B cell (primary cell): ENCODE results near the gene GAPT.

Experiments used
- EZH2 ChIP-seq: IDR thresholded peaks from 2 replicates; pipeline ENCODE4 v1.6.1; 2012; ENCODE audit warnings: borderline replicate concordance, low read depth, mild to moderate bottlenecking, moderate library complexity, low read length; ENCODE audit not compliant: insufficient read depth, poor library complexity, severe bottlenecking
- TF ChIP-seq, protein P1 (sequence below): fragments of 200-600 bp; IDR thresholded peaks from one replicate; pipeline ENCODE4 v1.8.0; 2022; ENCODE audit warnings: antibody characterized with exemption, mild to moderate bottlenecking

DNA sequence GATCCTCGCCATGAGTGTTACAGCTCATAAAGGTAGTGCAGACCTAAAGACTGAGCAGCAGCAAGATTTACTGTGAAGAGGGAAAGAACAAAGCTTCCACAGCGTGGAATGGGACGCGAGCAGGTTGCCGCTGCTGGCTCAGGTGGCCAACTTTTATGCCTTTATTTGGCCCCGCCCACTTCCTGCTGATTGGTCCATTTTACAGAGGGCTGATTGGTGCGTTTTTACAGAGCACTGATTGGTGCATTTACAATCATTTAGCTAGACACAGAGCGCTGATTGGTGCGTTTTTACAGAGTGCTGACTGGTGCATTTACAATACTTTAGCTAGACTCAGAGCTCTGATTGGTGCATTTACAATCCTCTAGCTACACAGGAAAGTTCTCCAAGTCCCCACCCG is 45.2 kb upstream of the GAPT start:
- TF ChIP-seq, protein P1, sequence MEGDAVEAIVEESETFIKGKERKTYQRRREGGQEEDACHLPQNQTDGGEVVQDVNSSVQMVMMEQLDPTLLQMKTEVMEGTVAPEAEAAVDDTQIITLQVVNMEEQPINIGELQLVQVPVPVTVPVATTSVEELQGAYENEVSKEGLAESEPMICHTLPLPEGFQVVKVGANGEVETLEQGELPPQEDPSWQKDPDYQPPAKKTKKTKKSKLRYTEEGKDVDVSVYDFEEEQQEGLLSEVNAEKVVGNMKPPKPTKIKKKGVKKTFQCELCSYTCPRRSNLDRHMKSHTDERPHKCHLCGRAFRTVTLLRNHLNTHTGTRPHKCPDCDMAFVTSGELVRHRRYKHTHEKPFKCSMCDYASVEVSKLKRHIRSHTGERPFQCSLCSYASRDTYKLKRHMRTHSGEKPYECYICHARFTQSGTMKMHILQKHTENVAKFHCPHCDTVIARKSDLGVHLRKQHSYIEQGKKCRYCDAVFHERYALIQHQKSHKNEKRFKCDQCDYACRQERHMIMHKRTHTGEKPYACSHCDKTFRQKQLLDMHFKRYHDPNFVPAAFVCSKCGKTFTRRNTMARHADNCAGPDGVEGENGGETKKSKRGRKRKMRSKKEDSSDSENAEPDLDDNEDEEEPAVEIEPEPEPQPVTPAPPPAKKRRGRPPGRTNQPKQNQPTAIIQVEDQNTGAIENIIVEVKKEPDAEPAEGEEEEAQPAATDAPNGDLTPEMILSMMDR: no peak
- TF ChIP-seq EZH2: no peak
